Head of caudate nucleus (tissue), 42 donors: ENCODE data around the gene EVI5.

ENCODE experiments used
- DNase-seq, 42 donors: peaks; one replicate each; pipeline versions ENCODE4 v3.0.0 to v3.0.0-alpha.2; 2020 to 2021; ENCODE audit warnings: mixed read lengths in 7 of 42
- intact Hi-C: fragments of 100-400 bp; cut with DNase I; formaldehyde crosslinking; loops from one replicate; pipeline ENCODE4 v1.15.0; 2022

The EVI5 gene

DNA sequence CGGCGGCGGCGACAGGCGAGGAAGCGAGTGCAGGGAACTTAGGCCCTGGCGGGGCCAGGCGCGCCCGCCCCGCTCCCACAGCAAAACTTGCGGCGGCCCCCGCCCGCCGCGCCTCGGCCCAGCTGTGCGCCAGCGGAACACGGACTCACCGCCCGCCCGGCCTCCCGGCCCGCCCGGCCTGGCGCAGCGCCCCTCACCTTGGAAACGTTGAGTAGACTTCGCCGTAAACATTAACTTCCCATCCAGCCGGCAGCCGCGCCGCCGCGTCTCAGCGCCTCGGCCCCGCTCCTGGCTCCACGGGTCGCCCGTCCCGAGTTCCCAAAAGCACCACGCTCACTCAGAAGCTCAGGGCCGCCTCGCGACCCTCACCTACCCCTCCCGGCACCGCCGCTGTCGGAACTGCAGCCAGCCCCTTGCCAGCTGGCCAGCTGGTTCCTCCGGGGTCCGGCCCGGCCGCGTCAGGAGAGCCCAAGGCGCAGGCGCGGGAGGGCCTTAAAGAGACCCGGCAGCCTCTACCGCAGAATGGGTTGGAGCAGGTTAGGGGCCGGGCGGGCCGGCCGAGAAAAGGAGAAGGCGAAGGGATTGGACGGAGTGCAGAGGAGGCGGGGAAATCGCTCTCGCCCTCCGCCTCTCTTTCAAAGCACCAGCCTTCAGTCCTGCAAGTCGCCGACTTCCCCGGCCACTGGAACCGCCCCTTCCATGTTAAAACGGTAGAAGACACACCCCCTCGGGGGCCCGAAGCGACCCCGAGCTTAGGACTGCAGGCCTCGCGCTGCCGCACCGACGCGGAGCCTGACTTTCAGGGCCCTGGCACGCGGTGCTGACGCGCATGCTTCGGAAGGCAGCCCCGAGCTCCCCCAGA is at the start of gene EVI5:
EVI5 (minus strand) TSS at position 470 of the 862 bp plus-strand sequence. CDS start 48,562 bp downstream, outside the sequence.
- intact Hi-C loops, result no loop called here
- peak; percentile 66 to 94 (median 89) for DNase-seq

DNA sequence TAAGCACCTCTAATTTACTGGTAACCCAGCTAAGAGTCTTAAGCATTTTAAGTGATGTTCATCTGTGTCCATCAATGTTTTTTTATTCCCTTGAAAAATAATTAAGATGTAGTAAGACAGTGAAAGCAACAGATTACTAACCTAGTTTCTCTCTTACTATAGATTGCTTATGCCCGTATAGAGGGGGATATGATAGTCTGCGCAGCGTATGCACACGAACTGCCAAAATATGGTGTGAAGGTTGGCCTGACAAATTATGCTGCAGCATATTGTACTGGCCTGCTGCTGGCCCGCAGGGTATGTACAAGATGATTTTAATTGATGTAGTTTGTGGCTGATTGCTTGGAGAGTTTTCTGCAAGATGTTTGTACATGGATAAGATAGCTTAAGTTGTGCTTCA is 49.7 kb upstream of the EVI5 start:
- no peak for DNase-seq
- intact Hi-C loops, result loop anchor here (10.0 kb wide), 1 partner anchor 80 kb away; no protein-coding TSS in a partner anchor

DNA sequence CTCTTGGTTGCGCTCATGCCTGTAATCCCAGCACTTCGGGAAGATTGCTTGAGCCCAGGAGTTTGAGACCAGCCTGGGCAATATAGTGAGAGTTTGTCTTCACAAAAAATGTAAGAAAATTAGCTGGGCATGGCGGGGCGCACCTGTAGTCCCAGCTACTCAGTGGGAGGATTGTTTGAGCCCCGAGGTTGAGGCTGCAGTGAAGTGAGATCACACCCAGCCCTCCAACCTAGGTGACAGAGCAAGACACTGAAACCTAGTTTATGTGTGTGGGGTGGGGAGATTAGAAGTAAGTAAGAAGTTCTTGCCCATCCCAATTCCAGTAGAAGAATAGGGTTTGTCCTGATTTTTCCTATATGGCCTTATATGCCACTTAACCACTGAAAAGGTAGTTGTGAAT is 48.9 kb upstream of the EVI5 start:
- intact Hi-C loops, result loop anchor here (10.0 kb wide), 1 partner anchor 79 kb away; no protein-coding TSS in a partner anchor
- DNase-seq, result no peak

DNA sequence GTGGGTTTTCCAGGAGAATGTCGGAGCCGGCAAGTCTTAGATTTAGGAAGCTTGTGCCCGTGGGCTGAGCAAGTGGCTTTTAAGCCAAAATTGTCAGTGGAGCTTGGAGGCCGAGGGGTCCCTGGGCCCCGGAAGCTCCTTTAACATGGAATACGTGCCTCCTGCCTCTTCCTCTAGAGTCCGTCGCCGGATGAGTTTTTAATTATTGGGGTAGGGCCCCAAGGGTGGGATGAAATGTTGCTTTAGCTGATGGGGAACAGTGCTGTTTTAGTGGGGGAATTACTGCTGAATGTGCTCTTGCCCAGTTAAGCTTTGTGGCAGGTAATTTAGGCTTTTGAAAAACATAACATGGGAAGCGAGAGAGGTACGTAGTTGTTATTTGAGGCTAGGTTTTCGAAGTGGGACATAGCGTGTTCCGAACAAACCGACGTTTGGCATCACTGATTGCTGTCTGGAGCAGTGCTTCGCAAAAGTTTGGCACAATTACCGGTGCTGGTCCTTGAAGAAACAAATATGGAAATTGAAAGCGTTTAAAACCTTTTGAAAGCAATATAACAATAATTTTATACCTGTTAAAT is 47.7 kb upstream of the EVI5 start:
- DNase-seq, result peak in 1 of 42 donors; percentile 21
- intact Hi-C loops, result loop anchor here (10.0 kb wide), 1 partner anchor 78 kb away; no protein-coding TSS in a partner anchor

DNA sequence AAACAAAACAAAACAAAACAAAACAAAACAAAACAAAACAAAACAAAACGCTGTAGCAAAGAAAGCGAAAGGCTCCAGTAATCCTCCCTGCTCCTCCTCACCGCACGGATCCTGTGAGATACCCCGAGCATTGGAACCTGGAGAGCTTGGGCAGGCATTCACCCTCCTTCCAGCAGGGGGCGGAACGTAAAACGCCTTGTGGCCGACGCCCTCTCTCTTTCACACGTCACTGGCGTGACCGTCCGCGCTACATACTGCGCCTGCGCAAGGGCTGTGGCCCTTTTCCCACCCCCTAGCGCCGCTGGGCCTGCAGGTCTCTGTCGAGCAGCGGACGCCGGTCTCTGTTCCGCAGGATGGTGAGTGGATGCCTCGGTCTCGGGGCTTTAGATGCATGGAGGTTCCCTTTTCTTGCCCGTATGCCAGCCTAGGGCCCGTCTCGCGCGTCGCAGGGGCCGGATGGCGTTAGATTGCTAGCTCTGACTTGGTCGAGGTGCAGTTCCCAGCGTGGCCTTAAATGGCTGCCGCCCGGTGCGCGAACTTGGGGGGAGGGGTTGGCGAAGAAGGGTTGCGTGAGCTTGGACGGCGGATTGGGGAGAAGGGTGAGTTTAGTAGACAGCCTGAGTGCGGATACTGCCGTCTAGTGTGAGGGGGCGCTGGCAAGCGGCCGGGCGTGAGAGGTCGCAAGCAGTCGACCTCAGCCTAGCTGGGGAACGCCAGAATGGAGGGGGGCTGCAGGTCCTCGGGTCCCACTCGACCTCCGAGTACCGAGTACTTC is 47.0 kb upstream of the EVI5 start, which contains the start of gene RPL5:
RPL5 (plus strand) TSS at position 279 of the 775 bp plus-strand sequence; CDS start at position 354, 75 bp downstream.
- intact Hi-C loops, result loop anchor here (10.0 kb wide), 1 partner anchor 77 kb away; no protein-coding TSS in a partner anchor
- DNase-seq, result peak; percentile 89 to 99 (median 97)

DNA sequence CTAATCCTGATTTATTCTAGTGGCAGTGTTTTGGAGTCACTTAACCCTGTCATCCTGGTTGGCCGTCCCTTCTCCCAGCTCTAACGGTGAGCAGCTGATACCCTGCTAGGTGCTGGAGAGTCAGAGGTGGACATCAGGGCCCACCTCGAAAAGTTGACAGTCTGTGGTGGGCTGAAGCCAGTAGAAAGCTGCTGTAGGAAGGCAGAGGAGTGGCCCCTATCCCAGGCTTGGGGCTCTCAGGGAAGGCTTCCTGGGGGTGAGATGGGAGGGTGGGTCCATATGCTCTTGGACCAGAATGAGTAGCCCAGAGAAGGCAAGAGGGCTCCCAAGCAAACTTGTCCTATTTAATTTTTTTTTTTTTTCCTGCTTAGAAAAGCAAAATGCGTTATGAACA is 46.5 kb upstream of the EVI5 start:
- intact Hi-C loops, result loop anchor here (10.0 kb wide), 1 partner anchor 77 kb away; no protein-coding TSS in a partner anchor
- DNase-seq, result peak in 1 of 42 donors; percentile 14

DNA sequence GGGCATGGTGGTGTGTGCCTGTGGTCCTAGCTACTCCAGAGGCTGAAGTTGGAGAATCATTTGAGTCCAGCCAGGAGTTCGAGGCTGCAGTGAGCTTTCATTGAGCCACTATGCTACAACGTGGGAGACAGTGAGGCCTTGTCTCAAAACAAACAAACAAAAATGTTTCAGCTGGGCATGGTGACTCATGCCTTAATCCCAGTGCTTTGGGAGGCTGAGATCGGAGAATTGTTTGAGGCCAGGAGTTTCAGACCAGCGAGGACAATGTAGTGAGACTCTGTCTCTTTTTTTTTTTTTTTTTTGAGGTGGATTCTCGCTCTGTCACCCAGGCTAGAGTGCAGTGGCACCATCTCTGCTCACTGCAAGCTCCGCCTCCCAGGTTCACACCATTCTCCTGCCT is 41.9 kb upstream of the EVI5 start:
- intact Hi-C loops, result no loop called here
- no peak for DNase-seq

DNA sequence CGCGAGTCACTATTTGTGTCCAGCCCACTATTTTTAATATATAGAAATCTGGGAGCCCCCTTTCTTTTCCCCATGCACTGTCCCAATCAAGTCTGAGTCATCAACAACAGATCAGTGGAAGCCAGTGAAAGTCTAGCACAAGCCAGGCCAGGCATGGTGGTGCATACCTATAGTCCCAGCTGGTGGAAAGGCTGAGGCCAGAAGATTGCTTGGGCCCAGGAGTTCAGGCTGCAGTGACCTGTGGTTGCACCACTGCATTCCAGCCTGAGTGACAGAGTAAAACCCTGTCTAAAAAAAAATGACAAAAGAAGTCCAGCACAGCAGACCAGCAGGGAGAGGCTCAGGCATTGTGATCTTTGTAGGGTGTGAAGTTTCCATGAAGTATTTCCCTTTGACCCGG is 38.0 kb upstream of the EVI5 start:
- intact Hi-C loops, result no loop called here
- peak in 1 of 42 donors; percentile 14 for DNase-seq

DNA sequence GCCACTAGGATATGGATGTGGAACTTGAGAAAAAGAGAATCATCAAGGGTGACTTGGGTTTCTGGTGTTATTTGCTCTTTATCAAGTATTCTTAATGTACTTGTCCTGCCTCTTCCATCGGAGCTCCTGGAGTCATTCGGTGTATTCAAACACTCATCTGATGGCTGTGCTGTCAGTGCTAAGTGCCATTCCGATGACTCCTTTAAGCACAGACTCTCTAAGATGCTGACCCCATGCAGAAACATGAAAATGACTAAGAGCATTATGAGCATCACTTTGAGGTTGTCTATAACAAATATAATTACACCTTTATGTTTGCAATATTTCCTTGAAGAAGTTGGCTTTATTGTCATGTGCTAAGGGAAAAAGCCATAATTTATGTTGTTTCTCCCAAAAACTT is 35.6 kb upstream of the EVI5 start:
- intact Hi-C loops, result no loop called here

DNA sequence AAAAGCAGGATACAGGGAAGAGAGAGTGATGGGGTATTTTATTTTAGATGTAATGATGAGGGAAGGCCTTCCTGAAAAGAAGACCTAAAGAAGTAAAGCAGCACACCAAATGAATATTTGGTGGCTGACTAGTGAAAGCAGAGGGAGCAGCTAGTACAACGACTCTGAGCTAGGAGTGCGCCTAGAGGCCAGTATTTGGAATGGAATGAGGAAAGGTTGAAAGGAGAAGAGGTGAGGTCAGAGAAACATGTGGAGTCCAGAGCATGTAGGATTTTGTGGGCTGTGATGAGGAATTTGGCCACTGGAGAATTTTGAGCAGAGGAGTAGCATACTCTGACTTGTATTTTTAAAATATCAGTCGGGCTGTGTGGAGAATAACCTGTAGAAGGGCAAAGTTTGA is 35.1 kb upstream of the EVI5 start:
- peak in 1 of 42 donors; percentile 17 for DNase-seq
- intact Hi-C loops, result no loop called here

More for the DNA sequence above, 35.6 kb upstream of the EVI5 start:
- peak in 1 of 42 donors; percentile 2 for DNase-seq

DNA sequence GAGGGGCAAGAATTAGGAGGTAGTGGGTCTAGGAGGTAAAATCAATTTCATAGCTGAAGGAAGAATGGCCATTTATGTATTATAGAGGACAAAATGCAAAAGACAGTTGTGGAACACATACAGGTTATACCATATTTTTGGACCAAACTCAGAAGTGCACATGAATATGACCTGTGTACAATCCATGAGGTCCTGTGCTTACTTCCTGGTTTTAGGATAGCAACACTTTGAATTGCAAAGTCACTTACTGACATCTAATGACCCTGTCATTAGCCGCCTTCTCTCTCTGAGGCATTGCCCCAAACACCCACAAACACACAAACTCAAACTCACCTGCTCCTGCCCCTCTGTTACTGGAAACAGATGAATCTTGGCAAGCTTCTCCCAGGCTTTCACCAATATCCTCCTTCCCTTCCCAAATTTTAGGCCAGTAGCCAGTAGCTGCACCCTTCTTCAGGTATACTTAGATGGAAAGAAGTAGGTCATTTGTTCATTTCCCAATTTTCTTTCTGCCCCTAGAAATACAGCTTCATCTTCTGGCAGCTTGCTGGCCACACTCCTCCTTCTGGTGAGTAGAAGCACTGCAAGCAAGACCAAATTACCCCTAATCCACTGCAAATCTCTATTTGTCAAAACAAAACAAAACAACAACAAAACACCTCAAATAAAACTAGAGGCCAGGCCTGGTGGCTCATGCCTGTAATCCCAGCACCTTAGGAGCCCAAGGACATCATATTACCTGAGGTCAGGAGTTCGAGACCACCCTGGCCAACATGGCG is 33.3 kb upstream of the EVI5 start:
- DNase-seq, result peak in 6 of 42 donors; percentile 15 to 66 (median 34)
- intact Hi-C loops, result loop anchor here (10.0 kb wide), 1 partner anchor 73 kb away; no protein-coding TSS in a partner anchor

DNA sequence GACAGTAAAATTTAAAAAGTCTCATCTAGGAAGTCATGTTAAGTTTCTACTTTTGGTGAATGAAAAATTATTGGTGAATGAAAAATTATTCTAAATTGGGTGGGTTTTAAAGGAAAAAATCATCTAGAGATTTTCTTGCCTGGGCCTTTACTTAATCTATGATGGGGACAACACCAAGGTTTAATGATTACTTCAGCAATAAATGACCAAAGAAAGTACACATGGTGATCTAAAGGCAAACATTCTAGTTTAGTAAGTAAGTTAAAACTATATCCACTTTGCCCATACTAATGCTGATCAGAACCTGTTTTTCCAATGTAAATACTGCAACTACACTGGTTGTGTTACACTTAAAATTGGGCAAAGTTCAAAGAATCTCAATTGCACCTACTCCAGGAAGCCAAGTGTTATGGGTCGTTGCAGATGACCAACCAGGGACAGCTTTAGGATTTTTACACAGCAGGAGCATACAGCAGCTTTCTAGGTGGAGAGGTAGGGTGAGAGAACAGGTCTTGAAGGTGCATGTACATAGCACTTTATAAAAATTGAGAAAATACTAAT is 32.3 kb upstream of the EVI5 start:
- DNase-seq, result no peak

DNA sequence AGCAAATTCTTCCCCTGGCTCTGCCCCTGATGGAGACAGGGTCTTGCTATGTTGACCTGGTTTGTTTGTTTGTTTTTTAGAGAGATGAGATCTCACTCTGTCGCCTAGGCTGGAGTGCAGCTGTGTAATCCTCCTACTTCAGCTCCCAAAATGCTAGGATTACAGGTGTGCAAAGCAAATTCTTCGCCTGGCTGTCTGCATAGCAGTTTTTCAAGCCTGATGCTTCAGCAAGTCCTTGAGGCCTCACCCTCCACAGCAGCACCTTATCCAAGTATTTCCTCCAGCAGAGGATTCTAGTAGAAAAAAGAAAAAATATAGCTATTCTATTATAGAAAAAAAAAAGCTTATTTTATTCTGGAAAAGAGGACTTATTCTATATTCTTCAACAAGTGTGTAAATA is 31.8 kb upstream of the EVI5 start:
- DNase-seq, result peak in 1 of 42 donors; percentile 1
- intact Hi-C loops, result loop anchor here (10.0 kb wide), 1 partner anchor 72 kb away; no protein-coding TSS in a partner anchor

More for the DNA sequence above, 32.3 kb upstream of the EVI5 start:
- intact Hi-C loops, result loop anchor here (10.0 kb wide), 1 partner anchor 72 kb away; no protein-coding TSS in a partner anchor

DNA sequence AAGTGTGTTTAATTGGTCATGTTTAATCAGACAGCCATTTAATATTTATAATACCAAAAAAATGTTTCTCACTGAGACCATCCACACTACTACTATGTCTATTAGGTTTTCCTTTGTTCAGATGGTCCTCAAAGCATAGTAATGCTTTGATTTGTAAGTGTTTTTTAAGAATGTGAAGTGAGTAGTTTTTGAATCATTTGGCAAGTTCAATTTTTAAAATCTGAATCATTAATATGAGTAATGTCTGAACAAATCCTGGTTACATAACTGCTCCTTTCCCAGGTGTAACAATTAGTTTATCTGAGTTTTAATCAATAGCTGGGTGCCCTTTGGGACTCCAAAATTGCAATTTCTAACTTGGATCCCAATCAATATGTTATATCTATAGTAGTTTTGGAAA is 23.5 kb upstream of the EVI5 start:
- DNase-seq, result no peak
- intact Hi-C loops, result no loop called here

DNA sequence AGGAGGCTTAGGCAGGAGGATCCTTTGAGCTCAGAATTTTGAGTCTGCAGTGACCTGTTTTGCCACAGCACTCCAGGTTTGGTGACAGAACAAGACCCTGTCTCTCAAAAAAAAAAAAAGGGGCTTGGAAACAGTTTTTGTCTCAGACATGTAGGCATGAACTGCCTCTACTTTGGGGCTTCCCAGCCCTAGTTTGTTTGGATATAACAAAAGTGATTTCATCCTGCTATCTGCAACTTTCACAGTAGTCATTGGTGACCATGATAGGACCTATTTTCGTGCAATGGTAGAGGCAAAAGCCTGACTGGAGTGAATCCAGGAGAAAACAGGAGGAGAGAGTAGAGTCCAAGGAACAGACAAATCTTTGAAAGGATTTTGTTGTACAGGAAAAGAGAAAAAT is 20.3 kb upstream of the EVI5 start:
- no peak for DNase-seq
- intact Hi-C loops, result no loop called here

DNA sequence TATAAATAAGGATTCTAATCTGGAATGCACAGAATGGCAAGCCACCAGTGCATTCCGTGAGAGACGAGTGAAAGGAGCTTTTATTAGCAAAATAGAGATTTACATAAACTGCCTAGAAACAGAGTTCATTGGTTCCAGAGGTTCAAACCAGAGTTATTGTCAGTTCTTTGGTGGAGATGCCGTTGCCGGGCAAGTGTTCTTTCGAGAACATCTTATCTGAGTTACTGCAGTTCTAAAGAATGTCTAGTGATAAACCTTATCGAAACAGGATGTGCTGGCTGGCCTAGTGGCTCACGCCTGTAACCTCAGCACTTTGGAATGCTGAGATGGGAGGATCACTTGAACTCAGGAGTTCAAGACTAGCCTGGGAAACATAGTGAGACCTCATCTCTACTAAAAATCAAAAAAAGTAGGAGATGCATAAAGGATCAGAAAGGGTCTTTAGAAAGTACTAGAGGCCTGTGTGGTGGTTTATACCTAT is 19.9 kb upstream of the EVI5 start:
- intact Hi-C loops, result no loop called here
- peak in 41 of 42 donors; percentile 6 to 79 (median 51) for DNase-seq

DNA sequence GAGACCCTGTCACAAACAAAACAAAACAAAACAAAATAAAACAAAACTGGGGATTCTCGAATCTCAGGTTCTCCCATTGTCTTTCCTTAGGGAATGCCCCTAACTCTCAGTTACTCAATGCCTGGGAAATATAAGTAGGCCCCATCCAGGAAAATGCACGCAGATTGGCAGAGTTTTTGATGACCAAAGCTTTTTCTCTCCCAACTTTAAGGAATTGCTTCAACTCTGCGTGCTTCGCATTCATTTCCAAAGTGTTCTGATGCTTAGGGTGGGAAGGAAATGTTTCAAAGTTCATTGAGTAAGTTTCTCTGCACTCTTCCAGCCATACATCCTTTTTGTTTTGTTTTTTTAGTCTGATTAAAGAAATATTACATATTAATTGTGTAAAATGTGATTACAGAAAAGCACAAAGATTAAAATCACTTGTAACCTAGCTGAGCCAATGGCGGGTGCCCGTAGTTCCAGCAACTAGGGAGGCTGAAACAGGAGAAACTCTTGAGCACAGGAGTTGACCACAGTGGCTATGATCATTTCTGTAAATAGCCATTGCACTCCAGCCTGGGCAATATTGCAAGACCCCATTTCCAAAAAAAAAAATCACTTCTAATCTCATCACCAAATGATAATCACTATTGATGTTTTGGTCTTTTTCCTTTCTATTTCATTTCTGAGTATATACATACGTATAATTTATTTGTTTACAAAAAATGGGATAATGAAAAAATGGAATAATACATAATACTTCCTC is 18.4 kb upstream of the EVI5 start:
- intact Hi-C loops, result no loop called here

More for the DNA sequence above, 18.4 kb upstream of the EVI5 start:
- DNase-seq, result no peak
